HEK293 (cell line): ENCODE measurements around the gene GPX8.

Source experiments
- CTCF ChIP-seq: fragments of 450-650 bp; formaldehyde crosslinking; IDR thresholded peaks from 2 replicates; pipeline ENCODE4 v1.5.1; 2016; ENCODE audit warnings: missing biosample characterization, missing genetic modification characterization
- GFI1B ChIP-seq: fragments of 450-650 bp; formaldehyde crosslinking; IDR thresholded peaks from 2 replicates; pipeline ENCODE4 v1.5.1; 2016; ENCODE audit warnings: missing biosample characterization, missing genetic modification characterization
- GLI2 ChIP-seq: fragments of 450-650 bp; formaldehyde crosslinking; IDR thresholded peaks from 2 replicates; pipeline ENCODE4; 2017; ENCODE audit warnings: missing biosample characterization, missing genetic modification characterization, low read depth, borderline replicate concordance
- REST ChIP-seq: fragments of 450-650 bp; formaldehyde crosslinking; IDR thresholded peaks from 2 replicates; pipeline ENCODE4 v1.5.1; 2016; ENCODE audit warnings: missing biosample characterization, missing genetic modification characterization
- SCRT1 ChIP-seq: fragments of 450-650 bp; formaldehyde crosslinking; IDR thresholded peaks from 2 replicates; pipeline ENCODE4 v1.5.1; 2016; ENCODE audit warnings: missing biosample characterization, missing genetic modification characterization, borderline replicate concordance
- SP2 ChIP-seq: fragments of 450-650 bp; formaldehyde crosslinking; IDR thresholded peaks from 2 replicates; pipeline ENCODE4 v1.5.1; 2016; ENCODE audit warnings: missing biosample characterization, missing genetic modification characterization
- YY1 ChIP-seq: fragments of 450-650 bp; formaldehyde crosslinking; IDR thresholded peaks from 2 replicates; pipeline ENCODE4 v1.5.1; 2018; ENCODE audit warnings: missing biosample characterization, missing genetic modification characterization
- ZBTB11 ChIP-seq: fragments of 450-650 bp; formaldehyde crosslinking; conservative IDR thresholded peaks from 2 replicates; pipeline ENCODE4 v1.5.1; 2016; ENCODE audit warnings: low read depth, missing biosample characterization, missing genetic modification characterization
- ZBTB26 ChIP-seq: fragments of 450-650 bp; formaldehyde crosslinking; optimal IDR thresholded peaks from 2 replicates; pipeline ENCODE3; 2016; ENCODE audit warnings: missing biosample characterization, mild to moderate bottlenecking, missing genetic modification characterization
- ZNF274 ChIP-seq, 2 experiments: fragments of 200-500 bp in 1 of 2; fragments of 450-650 bp in 1 of 2; sonication (Bioruptor generic) in 1 of 2; formaldehyde crosslinking in 1 of 2; IDR thresholded peaks; 2 replicates each; pipeline versions ENCODE4 v1.5.1 to v1.6.1; 2014 to 2016; ENCODE audit warnings: borderline replicate concordance in 1 of 2, inconsistent platforms in 1 of 2, low read length in 1 of 2, missing biosample characterization in 1 of 2, missing genetic modification characterization in 1 of 2
- ZNF324 ChIP-seq: fragments of 450-650 bp; formaldehyde crosslinking; IDR thresholded peaks from 2 replicates; pipeline ENCODE4 v1.5.1; 2016; ENCODE audit warnings: missing biosample characterization, missing genetic modification characterization
- ZSCAN23 ChIP-seq: fragments of 450-650 bp; formaldehyde crosslinking; IDR thresholded peaks from 2 replicates; pipeline ENCODE4 v1.5.1; 2016; ENCODE audit warnings: missing biosample characterization, missing genetic modification characterization
- TF ChIP-seq, protein P1 (sequence below): fragments of 450-650 bp; formaldehyde crosslinking; IDR thresholded peaks from 2 replicates; pipeline ENCODE4 v1.5.1; 2016; ENCODE audit warnings: missing biosample characterization, missing genetic modification characterization
- TF ChIP-seq, protein P2 (sequence below): fragments of 450-650 bp; formaldehyde crosslinking; IDR thresholded peaks from 2 replicates; pipeline ENCODE4 v1.5.1; 2017; ENCODE audit warnings: missing biosample characterization, missing genetic modification characterization

GRCh38 chr5:55205001-55205400 lies 45.0 kb downstream of the GPX8 start:
- TF ChIP-seq CTCF (tag by site-specific recombination), result no peak
- no peak for TF ChIP-seq YY1 (tag by site-specific recombination)
- TF ChIP-seq SP2 (tag by site-specific recombination), result no peak
- TF ChIP-seq, protein P1, sequence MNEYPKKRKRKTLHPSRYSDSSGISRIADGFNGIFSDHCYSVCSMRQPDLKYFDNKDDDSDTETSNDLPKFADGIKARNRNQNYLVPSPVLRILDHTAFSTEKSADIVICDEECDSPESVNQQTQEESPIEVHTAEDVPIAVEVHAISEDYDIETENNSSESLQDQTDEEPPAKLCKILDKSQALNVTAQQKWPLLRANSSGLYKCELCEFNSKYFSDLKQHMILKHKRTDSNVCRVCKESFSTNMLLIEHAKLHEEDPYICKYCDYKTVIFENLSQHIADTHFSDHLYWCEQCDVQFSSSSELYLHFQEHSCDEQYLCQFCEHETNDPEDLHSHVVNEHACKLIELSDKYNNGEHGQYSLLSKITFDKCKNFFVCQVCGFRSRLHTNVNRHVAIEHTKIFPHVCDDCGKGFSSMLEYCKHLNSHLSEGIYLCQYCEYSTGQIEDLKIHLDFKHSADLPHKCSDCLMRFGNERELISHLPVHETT, result no peak
- no peak for TF ChIP-seq ZBTB26 (tag by site-specific recombination)
- no peak for TF ChIP-seq ZNF324
- TF ChIP-seq GLI2, result no peak
- TF ChIP-seq ZNF274 (IDR thresholded peaks at IDR 0.05; ENCODE audit: low read length), result no peak
- no peak for TF ChIP-seq ZNF274 (tag by site-specific recombination; IDR thresholded peaks at IDR 0.05; ENCODE audit: borderline replicate concordance)
- TF ChIP-seq REST (tag by site-specific recombination), result no peak
- TF ChIP-seq, protein P2, sequence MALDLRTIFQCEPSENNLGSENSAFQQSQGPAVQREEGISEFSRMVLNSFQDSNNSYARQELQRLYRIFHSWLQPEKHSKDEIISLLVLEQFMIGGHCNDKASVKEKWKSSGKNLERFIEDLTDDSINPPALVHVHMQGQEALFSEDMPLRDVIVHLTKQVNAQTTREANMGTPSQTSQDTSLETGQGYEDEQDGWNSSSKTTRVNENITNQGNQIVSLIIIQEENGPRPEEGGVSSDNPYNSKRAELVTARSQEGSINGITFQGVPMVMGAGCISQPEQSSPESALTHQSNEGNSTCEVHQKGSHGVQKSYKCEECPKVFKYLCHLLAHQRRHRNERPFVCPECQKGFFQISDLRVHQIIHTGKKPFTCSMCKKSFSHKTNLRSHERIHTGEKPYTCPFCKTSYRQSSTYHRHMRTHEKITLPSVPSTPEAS (tag by site-specific recombination), result no peak
- no peak for TF ChIP-seq GFI1B (tag by site-specific recombination)
- no peak for TF ChIP-seq ZSCAN23 (tag by site-specific recombination)
- TF ChIP-seq SCRT1, result no peak
- TF ChIP-seq ZBTB11, result no peak
